GM12874 (cell line): ENCODE measurements around the gene COQ9.

Experiments
- TF ChIP-seq, protein P1 (sequence below): IDR thresholded peaks from 2 replicates; pipeline ENCODE4 v1.5.1; 2011; ENCODE audit warnings: low read depth, mild to moderate bottlenecking, control low read depth, low read length, moderate library complexity; ENCODE audit not compliant: insufficient read depth

COQ9 gene

GRCh38 chr16:57498031-57498430 lies 50.8 kb downstream of the COQ9 start:
- TF ChIP-seq, protein P1, sequence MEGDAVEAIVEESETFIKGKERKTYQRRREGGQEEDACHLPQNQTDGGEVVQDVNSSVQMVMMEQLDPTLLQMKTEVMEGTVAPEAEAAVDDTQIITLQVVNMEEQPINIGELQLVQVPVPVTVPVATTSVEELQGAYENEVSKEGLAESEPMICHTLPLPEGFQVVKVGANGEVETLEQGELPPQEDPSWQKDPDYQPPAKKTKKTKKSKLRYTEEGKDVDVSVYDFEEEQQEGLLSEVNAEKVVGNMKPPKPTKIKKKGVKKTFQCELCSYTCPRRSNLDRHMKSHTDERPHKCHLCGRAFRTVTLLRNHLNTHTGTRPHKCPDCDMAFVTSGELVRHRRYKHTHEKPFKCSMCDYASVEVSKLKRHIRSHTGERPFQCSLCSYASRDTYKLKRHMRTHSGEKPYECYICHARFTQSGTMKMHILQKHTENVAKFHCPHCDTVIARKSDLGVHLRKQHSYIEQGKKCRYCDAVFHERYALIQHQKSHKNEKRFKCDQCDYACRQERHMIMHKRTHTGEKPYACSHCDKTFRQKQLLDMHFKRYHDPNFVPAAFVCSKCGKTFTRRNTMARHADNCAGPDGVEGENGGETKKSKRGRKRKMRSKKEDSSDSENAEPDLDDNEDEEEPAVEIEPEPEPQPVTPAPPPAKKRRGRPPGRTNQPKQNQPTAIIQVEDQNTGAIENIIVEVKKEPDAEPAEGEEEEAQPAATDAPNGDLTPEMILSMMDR, result no peak

GRCh38 chr16:57500578-57501111 lies 53.4 kb downstream of the COQ9 start:
- TF ChIP-seq, protein P1, result no peak

DNA sequence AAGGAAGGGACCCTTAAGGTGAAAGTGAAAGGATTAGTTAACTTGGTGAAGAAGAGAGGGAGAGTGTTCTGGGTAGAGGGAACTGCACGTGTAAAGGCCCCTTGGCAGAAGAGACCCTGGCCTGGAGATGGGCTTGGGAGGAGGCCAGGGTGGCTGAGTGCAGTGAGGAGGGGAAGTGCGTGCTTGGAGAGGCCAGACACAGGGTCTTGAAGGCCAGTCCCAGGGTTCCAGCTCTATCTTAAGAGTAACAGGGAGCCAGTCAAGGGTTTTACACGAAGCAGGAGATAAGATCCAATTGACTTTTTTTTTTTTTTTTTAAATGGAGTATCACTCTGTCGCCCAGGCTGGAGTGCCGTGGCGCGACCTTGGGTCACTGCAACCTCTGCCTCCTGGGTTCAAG lies 54.2 kb downstream of the COQ9 start:
- TF ChIP-seq, protein P1, result no peak

- TF ChIP-seq, protein P1, result no peak
These were observed 54.9 kb downstream of the COQ9 start for GRCh38 chr16:57502048-57502775.

DNA sequence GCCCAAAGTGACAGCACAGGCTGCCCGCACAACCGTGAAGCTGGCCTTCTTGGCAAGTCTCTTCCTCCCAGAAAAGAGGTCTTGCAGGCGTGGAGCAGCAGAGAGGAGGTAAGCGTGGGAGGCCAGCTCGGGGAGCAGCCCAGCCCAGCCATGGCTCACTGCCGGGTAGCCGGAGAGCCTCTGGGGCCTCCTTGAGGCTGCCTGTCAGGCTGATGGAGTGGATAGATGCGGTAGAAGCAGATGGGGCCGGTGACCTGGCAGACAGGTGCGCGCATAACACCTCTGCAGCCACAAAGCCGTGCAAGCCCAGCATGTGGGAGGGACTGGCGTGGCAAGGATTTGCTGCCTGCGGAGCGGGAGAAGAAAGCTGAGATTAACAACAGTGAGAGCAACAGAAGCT lies 56.1 kb downstream of the COQ9 start:
- TF ChIP-seq, protein P1, result no peak

- TF ChIP-seq, protein P1, result no peak
These were observed 56.7 kb downstream of the COQ9 start for GRCh38 chr16:57504001-57504400.

DNA sequence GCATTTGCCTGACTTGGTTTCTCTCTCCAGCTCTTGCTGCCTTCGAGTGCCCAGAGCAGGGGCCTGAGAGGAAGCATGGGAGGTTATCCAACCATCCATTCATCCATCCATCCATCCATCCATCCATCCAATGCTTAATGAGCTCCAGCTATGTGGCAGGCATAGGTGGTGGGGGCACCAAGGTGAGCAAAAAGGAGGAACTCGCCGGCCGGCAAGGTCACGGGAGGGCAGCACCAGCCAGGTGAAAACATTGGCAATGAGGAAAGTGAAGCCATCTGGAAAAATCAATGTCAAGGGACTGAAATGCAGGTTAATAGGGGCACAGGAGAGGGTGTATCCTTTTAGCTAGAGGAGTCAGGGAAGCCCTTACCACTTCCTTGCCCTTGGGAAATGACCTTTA lies 57.2 kb downstream of the COQ9 start:
- TF ChIP-seq, protein P1, result no peak
